HepG2 (cell line): ENCODE results near the gene PSMB11. TPM values are rescaled to one million over a fixed set of nuclear protein-coding genes. Genes with fewer than 3 reads are reported as not detected.
A peak's percentile ranks its signal among the peaks of the same experiment; 100 is the strongest.

Source experiments
- ATAC-seq: fragments of 200-7000 bp; cut with Tn5 transposase; 3 replicates; pipeline ENCODE4 v1.9.1; 2020; ENCODE audit warnings: mild to moderate bottlenecking, moderate library complexity
- BruUV-seq: library from RNA; stranded (reverse); fragments of 400-500 nt; replicated peaks from 2 replicates; lab custom pipeline; 2021; lab: Mats Ljungman, UMichigan
- CTCF ChIA-PET: fragments of 300-600 bp; formaldehyde crosslinking; extraction: SDS; loops from one replicate; lab custom pipeline; 2021; ENCODE audit warnings: low total read pairs, inconsistent platforms, low intra/inter-chr PET ratio; lab: Yijun Ruan, JAX
- POLR2A ChIA-PET: fragments of 350-600 bp; sonication (Branson Sonifier 250); formaldehyde crosslinking; loops from one replicate; lab custom pipeline; 2020; ENCODE audit warnings: antibody characterized with exemption, inconsistent platforms; lab: Yijun Ruan, JAX
- DNase-seq: peaks from one replicate; pipeline ENCODE4 v3.0.0-alpha.2; 2015; ENCODE audit warnings: low spot score
- FAIRE-seq: peaks from 3 replicates; lab custom pipeline; 2011; peaks lifted over from hg19 to GRCh38; lab: Jason Lieb, UNC
- H2AFZ ChIP-seq: one replicate; pipeline ENCODE4 v1.6.1; 2011; ENCODE audit warnings: low read length, inconsistent platforms
- H3K27ac ChIP-seq: fragments of 300-600 bp; 3 replicates; pipeline ENCODE4 v1.8.0; 2011; ENCODE audit warnings: mixed run types, mild to moderate bottlenecking, mixed read lengths, low read length, inconsistent platforms; ENCODE audit not compliant: insufficient read depth; ENCODE audit errors: extremely low read length
- H3K27me3 ChIP-seq, 2 experiments: fragments of 200-600 bp in 1 of 2; 2 replicates in 1 of 2; 3 replicates in 1 of 2; pipeline versions ENCODE4 v1.6.0 to v1.8.0; 2011; ENCODE audit warnings: low read length in 2 of 2, mild to moderate bottlenecking in 2 of 2, moderate library complexity in 2 of 2, inconsistent platforms in 1 of 2; ENCODE audit not compliant: insufficient read depth in 2 of 2, control insufficient read depth in 1 of 2
- H3K36me3 ChIP-seq, 2 experiments: fragments of 200-600 bp in 1 of 2; replicated peaks in 1 of 2; 2 replicates in 1 of 2; 3 replicates in 1 of 2; pipeline versions ENCODE4 v1.5.1 to v1.8.0; 2011; ENCODE audit warnings: low read length in 2 of 2, inconsistent platforms in 1 of 2; ENCODE audit not compliant: insufficient read depth in 2 of 2, control insufficient read depth in 1 of 2
- H3K4me1 ChIP-seq: 2 replicates; pipeline ENCODE4 v1.5.1; 2012; ENCODE audit warnings: low read length, inconsistent platforms; ENCODE audit not compliant: insufficient read depth
- H3K4me2 ChIP-seq: 2 replicates; pipeline ENCODE4 v1.6.0; 2011; ENCODE audit warnings: low read depth, low read length, inconsistent platforms
- H3K4me3 ChIP-seq, 3 experiments: fragments of 200-600 bp in 1 of 3; sonication (generic), shearing (Covaris generic) in 1 of 3; replicated peaks in 1 of 3; 2 replicates each; pipeline ENCODE4 v1.5.1; 2011 to 2016; ENCODE audit warnings: low read length in 3 of 3, inconsistent platforms in 2 of 3, low read depth in 2 of 3, mild to moderate bottlenecking in 2 of 3, control low read depth in 1 of 3, mixed read lengths in 1 of 3; ENCODE audit not compliant: insufficient read depth in 1 of 3
- H3K79me2 ChIP-seq: one replicate; pipeline ENCODE4 v1.6.1; 2011; ENCODE audit warnings: low read length, inconsistent platforms; ENCODE audit not compliant: insufficient read depth
- H3K9ac ChIP-seq: 2 replicates; pipeline ENCODE4 v1.6.0; 2011; ENCODE audit warnings: mild to moderate bottlenecking, low read depth, low read length, inconsistent platforms; ENCODE audit not compliant: insufficient read depth
- H3K9me3 ChIP-seq: 2 replicates; pipeline ENCODE4 v1.5.1; 2012; ENCODE audit warnings: mild to moderate bottlenecking, low read length
- H4K20me1 ChIP-seq: 2 replicates; pipeline ENCODE4 v1.6.0; 2011; ENCODE audit warnings: inconsistent platforms, mild to moderate bottlenecking, low read length, moderate library complexity; ENCODE audit not compliant: insufficient read depth
- E2F1 ChIP-seq: sonication (generic); formaldehyde crosslinking; IDR thresholded peaks from 2 replicates; pipeline ENCODE4 v1.5.0; 2020; ENCODE audit warnings: missing genetic modification reagents
- NFKB2 ChIP-seq: sonication (generic); formaldehyde crosslinking; IDR thresholded peaks from 2 replicates; pipeline ENCODE4 v1.4.0; 2020; ENCODE audit warnings: missing genetic modification reagents, borderline replicate concordance
- NFYB ChIP-seq: sonication (generic); formaldehyde crosslinking; IDR thresholded peaks from 2 replicates; pipeline ENCODE4 v1.4.0; 2020; ENCODE audit warnings: missing genetic modification reagents
- POLR2G ChIP-seq: fragments of 200-400 bp; formaldehyde crosslinking; IDR thresholded peaks from 2 replicates; pipeline ENCODE4 v1.6.1; 2018; ENCODE audit warnings: mild to moderate bottlenecking, low read depth, low read length, moderate library complexity
- RARG ChIP-seq: sonication (generic); formaldehyde crosslinking; IDR thresholded peaks from 2 replicates; pipeline ENCODE4 v1.4.0; 2020; ENCODE audit warnings: low read depth, mild to moderate bottlenecking, missing genetic modification reagents
- RERE ChIP-seq: IDR thresholded peaks from 2 replicates; pipeline ENCODE4 v1.6.1; 2016; ENCODE audit warnings: low read depth, missing genetic modification reagents, missing compliant biosample characterization
- RFX3 ChIP-seq: IDR thresholded peaks from 2 replicates; pipeline ENCODE4 v1.6.1; 2016; ENCODE audit warnings: missing biosample characterization, missing genetic modification reagents
- TEAD3 ChIP-seq: optimal IDR thresholded peaks from 2 replicates; pipeline ENCODE3; 2016; ENCODE audit warnings: borderline replicate concordance
- ZKSCAN8 ChIP-seq: IDR thresholded peaks from 2 replicates; pipeline ENCODE4 v1.6.1; 2016; ENCODE audit warnings: borderline replicate concordance, missing genetic modification reagents, missing compliant biosample characterization
- ZNF331 ChIP-seq: sonication (generic); formaldehyde crosslinking; IDR thresholded peaks from 2 replicates; pipeline ENCODE4 v1.4.0; 2020; ENCODE audit warnings: missing genetic modification reagents
- ZNF547 ChIP-seq: sonication (generic); formaldehyde crosslinking; IDR thresholded peaks from 2 replicates; pipeline ENCODE4 v1.5.1; 2020; ENCODE audit warnings: mild to moderate bottlenecking, missing genetic modification reagents
- ZNF670 ChIP-seq: sonication (generic); formaldehyde crosslinking; IDR thresholded peaks from 2 replicates; pipeline ENCODE4 v1.8.0; 2022; ENCODE audit warnings: mild to moderate bottlenecking, missing genetic modification reagents, borderline replicate concordance
- ZNF773 ChIP-seq: sonication (generic); formaldehyde crosslinking; IDR thresholded peaks from 2 replicates; pipeline ENCODE4 v1.4.0; 2020; ENCODE audit warnings: missing genetic modification reagents, borderline replicate concordance
- ZNF784 ChIP-seq: sonication (generic); formaldehyde crosslinking; IDR thresholded peaks from 2 replicates; pipeline ENCODE4 v1.5.1; 2020; ENCODE audit warnings: missing genetic modification reagents, mild to moderate bottlenecking, borderline replicate concordance
- WGBS: methylation state at CpG from one replicate; pipeline ENCODE4 v1.1.6; 2017; ENCODE audit warnings: low lambda C conversion rate; 5-methylcytosine and 5-hydroxymethylcytosine counted together
- in situ Hi-C: cut with HindIII; loops from 2 replicates; pipeline ENCODE4 v1.10.0; 2017; ENCODE audit warnings: low pct_unique_long_range_greater_than_20kb; ENCODE audit not compliant: extremely low pct_ligation_motif_present
- intact Hi-C: fragments of 100-400 bp; cut with micrococcal nuclease; formaldehyde crosslinking; loops from one replicate; pipeline ENCODE4 v1.10.0; 2022; ENCODE audit not compliant: unreplicated experiment
- polyA plus RNA-seq, 8 experiments: library from polyadenylated mRNA; depleted of rRNA in 3 of 8; stranded (reverse) in 7 of 8; unstranded in 1 of 8; fragments of >200 nt; fragmentation: Illumina TruSeq in 4 of 8; extraction: Trizol in 4 of 8; gene quantifications; 2 replicates each; pipeline versions ENCODE4 v1.2.1 to v1.2.3, GENCODE V29; 2011 to 2016; ENCODE audit warnings: low read depth in 4 of 8, missing spikeins in 1 of 8, mixed read lengths in 1 of 8; ENCODE audit not compliant: insufficient read depth in 1 of 8
- total RNA-seq, 5 experiments: library from RNA; depleted of rRNA; stranded (reverse); fragments of >200 nt; fragmentation: Illumina TruSeq; extraction: Trizol; gene quantifications; 2 replicates each; pipeline ENCODE4 v1.2.3, GENCODE V29; 2016; ENCODE audit warnings: low read depth in 1 of 5

PSMB11 gene
- total and polyA plus RNA-seq, 2 of the 13 experiments (the other 11 are each of a cell fraction or from before 2014, with no cell fraction given) = not detected

GRCh38 chr14:23070262-23071129, 28.5 kb downstream of the PSMB11 start:
- H2AFZ ChIP-seq = no peak overlapping the region
- in situ Hi-C loops (no loop called here), intact Hi-C loops (loop anchor here (1.0 kb wide), 1 partner anchor 24 kb away; no protein-coding TSS in a partner anchor)
- peak overlapping the region; percentile 97 for H3K4me2 ChIP-seq
- peaks cover 45% of the 10 kb centered on the region for H3K79me2 ChIP-seq
- H3K4me1 ChIP-seq = peaks cover 42% of the 10 kb centered on the region
- H3K27ac ChIP-seq = peak overlapping the region; percentile 69
- FAIRE-seq (no peak), DNase-seq (no peak), ATAC-seq (no peak)
- 17% methylated on average over 10 of the region's 10 CpGs for WGBS
- peaks cover 44 to 72% of the 10 kb centered on the region in 2 experiments for H3K36me3 ChIP-seq
- H4K20me1 ChIP-seq = peaks cover 12% of the 10 kb centered on the region
- BruUV-seq = no TSS peak
- ChIA-PET CTCF (interaction anchor here (0.7 to 4.5 kb wide), 8 partner anchors 10 to 230 kb away, joined by 3 to 34 read pairs (median 3); partner anchors contain the start of genes CDH24 and CEBPE), POLR2A (interaction anchor here (1.0 to 5.6 kb wide), 16 partner anchors 9 to 1076 kb away, joined by 3 to 146 read pairs (median 9); partner anchors contain the start of genes ACIN1, AJUBA, C14orf119 and HAUS4)
- H3K27me3 ChIP-seq = no peaks in the 10 kb centered on the region; a peak in 1 of 5 replicates
- no peaks in the 10 kb centered on the region for H3K9me3 ChIP-seq
- H3K4me3 ChIP-seq = peak overlapping the region; percentile 85 to 91 (median 86)
- H3K9ac ChIP-seq = peak overlapping the region; percentile 89
- peak; percentile 2; the same call in 1 of the 2 replicates for TF ChIP-seq ZNF784 (CRISPR knock-in tag)
- no peak for TF ChIP-seq ZKSCAN8 (CRISPR knock-in tag)
- no peak for TF ChIP-seq RFX3 (CRISPR knock-in tag)
- TF ChIP-seq POLR2G = 0 out of 2 replicates have a peak, but pooled peaks have one; percentile 0
- TF ChIP-seq NFKB2 (CRISPR knock-in tag) = no peak
- TF ChIP-seq ZNF547 (CRISPR knock-in tag) = 0 out of 2 replicates have a peak, but pooled peaks have one; percentile 6
- TF ChIP-seq NFYB (CRISPR knock-in tag) = 0 out of 2 replicates have a peak, but pooled peaks have one; percentile 1
- TF ChIP-seq RERE (CRISPR knock-in tag) = no peak
- 0 out of 2 replicates have a peak, but pooled peaks have one; percentile 13 for TF ChIP-seq RARG (CRISPR knock-in tag)
- no peak for TF ChIP-seq E2F1 (CRISPR knock-in tag)
- no peak for TF ChIP-seq ZNF773 (CRISPR knock-in tag)
- no peak for TF ChIP-seq ZNF670 (CRISPR knock-in tag)
- peak; percentile 40 for TF ChIP-seq TEAD3 (CRISPR knock-in tag)
- TF ChIP-seq ZNF331 (CRISPR knock-in tag) = peak; percentile 55; the same call in 1 of the 2 replicates
